Right atrium auricular region (tissue), 2 donors: ENCODE results near the gene C1QTNF6. TPM values are rescaled to one million over a fixed set of nuclear protein-coding genes. Genes with fewer than 3 reads are reported as not detected.

Experiments
- DNase-seq: peaks from one replicate; pipeline ENCODE4 v3.0.0-alpha.2; 2019; ENCODE audit warnings: low spot score
- H3K27ac ChIP-seq, 2 donors: fragments of 200-600 bp; sonication (generic); 1 replicate in 1 of 2; 2 replicates in 1 of 2; pipeline ENCODE4 v1.5.1; 2016 to 2019
- H3K27me3 ChIP-seq, 2 donors: fragments of 200-600 bp; sonication (generic); one replicate each; pipeline versions ENCODE4 v1.5.1 to v1.6.0; 2017 to 2019
- H3K36me3 ChIP-seq: fragments of 200-600 bp; sonication (generic); one replicate; pipeline ENCODE4 v1.5.1; 2016
- H3K4me1 ChIP-seq, 2 donors: fragments of 200-600 bp; sonication (generic); one replicate each; pipeline versions ENCODE4 v1.5.1 to v1.6.0; 2017 to 2019
- H3K4me3 ChIP-seq, 2 donors: fragments of 200-600 bp; sonication (generic); 1 replicate in 1 of 2; 2 replicates in 1 of 2; pipeline ENCODE4 v1.5.1; 2017 to 2019; ENCODE audit warnings: mild to moderate bottlenecking in 1 of 2, moderate library complexity in 1 of 2
- H3K9me3 ChIP-seq, 2 donors: fragments of 200-600 bp; sonication (generic); one replicate each; pipeline ENCODE4 v1.5.1; 2019
- CTCF ChIP-seq, 2 donors: fragments of 200-600 bp; sonication (generic); IDR thresholded peaks; one replicate each; pipeline ENCODE4 v1.5.1; 2019; ENCODE audit warnings: antibody characterized with exemption in 2 of 2
- total RNA-seq, 2 donors: library from RNA; depleted of rRNA; stranded (reverse); fragments of >200 nt; gene quantifications; one replicate each; pipeline ENCODE4 v1.1.0, GENCODE V29; 2016

Gene C1QTNF6
- total RNA-seq, 2 donors from 2014 or later = 1.6 to 2.2 TPM

DNA sequence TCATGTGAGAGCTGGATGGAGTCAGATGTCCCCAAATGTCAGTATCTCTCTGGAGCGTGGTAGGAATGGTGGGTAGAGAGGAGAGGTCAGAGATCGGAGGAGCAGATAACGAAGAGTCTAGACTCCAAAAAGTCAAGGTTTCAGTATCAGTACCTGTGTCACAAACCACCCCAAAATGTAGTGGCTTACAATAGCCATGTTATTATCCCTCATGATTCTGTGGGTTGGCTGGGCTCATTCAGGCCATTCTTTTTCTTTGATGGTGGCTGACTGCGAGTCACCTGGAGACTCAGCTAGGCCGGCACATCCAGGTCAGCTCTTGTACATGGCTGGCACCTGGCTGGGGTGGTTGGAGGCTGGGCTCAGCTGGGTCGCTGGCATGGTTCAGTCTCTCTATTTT lies 31.5 kb upstream of the C1QTNF6 start:
- Histone ChIP-seq H3K36me3 (no peaks in the 10 kb centered on the region), H3K27ac (no peak overlapping the region), H3K4me1 (no peaks in the 10 kb centered on the region), H3K4me3 (no peak overlapping the region), H3K9me3 (no peaks in the 10 kb centered on the region), H3K27me3 (no peaks in the 10 kb centered on the region)
- TF ChIP-seq CTCF (IDR thresholded peaks at IDR 0.05) = no peak
- DNase-seq = no peak

DNA sequence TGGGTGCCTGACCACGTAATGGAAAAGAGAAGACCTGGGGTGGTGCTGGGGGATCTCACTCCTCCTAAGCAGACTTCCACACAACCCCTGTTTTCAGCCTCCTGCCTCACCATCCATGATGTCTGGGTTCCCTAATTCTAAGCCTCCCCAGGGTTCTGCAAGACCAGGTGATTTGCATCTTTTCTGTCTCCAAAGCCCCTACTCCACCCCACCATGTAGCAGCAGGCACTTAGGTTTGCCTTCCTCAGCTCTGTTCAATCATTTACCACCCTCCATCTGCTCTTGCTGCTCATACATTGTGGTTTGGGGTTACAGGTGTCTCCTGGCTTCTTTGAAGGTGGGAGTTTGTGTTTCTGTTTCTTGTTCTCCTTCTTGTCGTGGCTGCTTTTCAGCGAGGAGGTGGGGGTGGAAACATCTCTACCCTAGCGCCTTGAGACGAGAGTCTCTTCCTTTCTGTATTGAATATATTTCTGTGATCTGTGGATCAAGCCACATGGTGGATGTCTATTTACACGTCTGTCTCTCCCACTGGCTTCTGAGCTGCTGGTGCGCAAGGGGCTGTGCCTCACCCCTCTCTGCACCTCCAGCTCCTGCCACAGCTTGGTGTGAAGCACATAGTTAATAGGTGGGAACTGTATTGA lies 30.8 kb upstream of the C1QTNF6 start:
- H3K9me3 ChIP-seq = no peaks in the 10 kb centered on the region
- no peaks in the 10 kb centered on the region for H3K4me1 ChIP-seq
- no peak overlapping the region for H3K27ac ChIP-seq
- TF ChIP-seq CTCF (IDR thresholded peaks at IDR 0.05) = no peak
- H3K36me3 ChIP-seq = no peaks in the 10 kb centered on the region
- DNase-seq = no peak
- H3K27me3 ChIP-seq = no peaks in the 10 kb centered on the region
- no peak overlapping the region for H3K4me3 ChIP-seq

- no peaks in the 10 kb centered on the region for H3K4me1 ChIP-seq
- no peaks in the 10 kb centered on the region for H3K36me3 ChIP-seq
- H3K9me3 ChIP-seq = no peaks in the 10 kb centered on the region
- no peak for DNase-seq
- H3K27me3 ChIP-seq = no peaks in the 10 kb centered on the region
- TF ChIP-seq CTCF (IDR thresholded peaks at IDR 0.05) = no peak
- H3K27ac ChIP-seq = no peak overlapping the region
- H3K4me3 ChIP-seq = no peak overlapping the region
Measured at GRCh38 chr22:37218399-37218770, 30.3 kb upstream of the C1QTNF6 start.

GRCh38 chr22:37215890-37216289 lies 27.8 kb upstream of the C1QTNF6 start:
- no peak for DNase-seq
- H3K27ac ChIP-seq = no peak overlapping the region
- peaks cover 0 to 5% of the 10 kb centered on the region in 2 donors for H3K4me1 ChIP-seq
- H3K36me3 ChIP-seq = no peaks in the 10 kb centered on the region
- no peaks in the 10 kb centered on the region for H3K9me3 ChIP-seq
- H3K4me3 ChIP-seq = no peak overlapping the region
- H3K27me3 ChIP-seq = no peaks in the 10 kb centered on the region
- TF ChIP-seq CTCF (IDR thresholded peaks at IDR 0.05) = no peak

DNA sequence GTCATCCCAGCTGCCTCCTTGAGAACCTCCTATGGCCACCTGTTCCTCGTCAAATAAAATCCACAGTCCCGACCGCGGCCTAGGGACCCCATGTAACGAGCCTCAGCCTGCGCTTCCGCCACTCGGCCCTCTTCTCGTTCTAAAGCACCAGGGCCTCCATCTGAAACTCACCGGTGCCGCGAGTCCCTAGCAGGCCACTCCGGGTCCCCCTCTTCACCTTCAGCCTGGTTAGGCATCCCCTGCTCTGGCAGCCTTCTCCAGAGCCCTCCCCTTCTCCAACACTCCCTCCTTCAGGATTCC lies 26.6 kb upstream of the C1QTNF6 start:
- Histone ChIP-seq H3K4me3 (no peak overlapping the region), H3K36me3 (no peaks in the 10 kb centered on the region), H3K4me1 (peaks cover 0 to 5% of the 10 kb centered on the region in 2 donors), H3K27me3 (no peaks in the 10 kb centered on the region), H3K27ac (no peak overlapping the region), H3K9me3 (no peaks in the 10 kb centered on the region)
- no peak for TF ChIP-seq CTCF (IDR thresholded peaks at IDR 0.05)
- no peak for DNase-seq
